ENCODE measurements around the gene RHOT2.

RHOT2 gene

DNA sequence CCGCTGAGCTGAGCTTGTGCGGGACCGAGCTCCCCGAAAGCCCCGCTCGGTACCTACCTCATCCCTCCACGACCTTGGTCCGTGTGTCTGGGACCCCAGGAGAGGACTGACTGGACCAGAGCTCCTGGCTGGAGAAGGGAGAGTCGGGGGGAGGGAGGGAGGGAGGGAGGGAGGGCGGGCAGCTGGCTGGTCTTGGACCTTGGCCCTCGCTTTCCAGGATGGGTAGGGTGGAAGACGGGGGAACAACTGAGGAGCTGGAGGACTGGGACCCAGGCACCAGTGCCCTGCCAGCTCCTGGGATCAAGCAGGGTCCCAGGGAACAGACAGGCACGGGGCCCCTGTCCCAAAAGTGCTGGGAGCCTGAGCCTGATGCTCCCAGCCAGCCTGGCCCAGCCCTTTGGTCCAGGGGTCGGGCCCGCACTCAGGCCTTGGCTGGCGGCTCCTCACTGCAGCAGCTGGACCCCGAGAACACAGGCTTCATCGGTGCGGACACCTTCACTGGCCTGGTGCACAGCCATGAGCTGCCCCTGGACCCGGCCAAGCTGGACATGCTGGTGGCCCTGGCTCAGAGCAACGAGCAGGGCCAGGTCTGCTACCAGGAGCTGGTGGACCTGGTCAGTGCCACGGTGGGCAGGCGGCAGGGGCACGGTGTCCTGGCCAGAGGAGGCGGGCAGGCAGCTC is 8.1 kb downstream of the RHOT2 start:
- H3K4me3 ChIP-seq (ENCODE audit: low read depth, low read length): no peak overlapping the region
- DNase-seq (ENCODE audit: low read depth): no peak
- TF ChIP-seq, protein P1, sequence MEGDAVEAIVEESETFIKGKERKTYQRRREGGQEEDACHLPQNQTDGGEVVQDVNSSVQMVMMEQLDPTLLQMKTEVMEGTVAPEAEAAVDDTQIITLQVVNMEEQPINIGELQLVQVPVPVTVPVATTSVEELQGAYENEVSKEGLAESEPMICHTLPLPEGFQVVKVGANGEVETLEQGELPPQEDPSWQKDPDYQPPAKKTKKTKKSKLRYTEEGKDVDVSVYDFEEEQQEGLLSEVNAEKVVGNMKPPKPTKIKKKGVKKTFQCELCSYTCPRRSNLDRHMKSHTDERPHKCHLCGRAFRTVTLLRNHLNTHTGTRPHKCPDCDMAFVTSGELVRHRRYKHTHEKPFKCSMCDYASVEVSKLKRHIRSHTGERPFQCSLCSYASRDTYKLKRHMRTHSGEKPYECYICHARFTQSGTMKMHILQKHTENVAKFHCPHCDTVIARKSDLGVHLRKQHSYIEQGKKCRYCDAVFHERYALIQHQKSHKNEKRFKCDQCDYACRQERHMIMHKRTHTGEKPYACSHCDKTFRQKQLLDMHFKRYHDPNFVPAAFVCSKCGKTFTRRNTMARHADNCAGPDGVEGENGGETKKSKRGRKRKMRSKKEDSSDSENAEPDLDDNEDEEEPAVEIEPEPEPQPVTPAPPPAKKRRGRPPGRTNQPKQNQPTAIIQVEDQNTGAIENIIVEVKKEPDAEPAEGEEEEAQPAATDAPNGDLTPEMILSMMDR (IDR thresholded peaks at IDR 0.05; ENCODE audit: insufficient read depth, low read depth, low read length, missing control alignments): no peak

DNA sequence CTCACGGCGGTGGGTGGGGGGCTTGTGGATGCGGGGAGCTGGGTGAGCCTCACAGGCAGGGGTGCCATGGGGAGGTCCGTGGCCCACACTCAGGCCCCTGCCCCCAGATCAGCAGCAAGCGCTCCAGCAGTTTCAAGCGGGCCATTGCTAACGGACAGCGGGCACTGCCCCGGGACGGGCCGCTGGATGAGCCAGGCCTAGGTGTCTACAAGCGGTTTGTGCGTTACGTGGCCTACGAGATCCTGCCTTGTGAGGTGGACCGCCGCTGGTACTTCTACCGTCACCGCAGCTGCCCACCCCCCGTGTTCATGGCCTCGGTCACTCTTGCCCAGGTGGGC is 8.6 kb downstream of the RHOT2 start:
- TF ChIP-seq, protein P1 (IDR thresholded peaks at IDR 0.05; ENCODE audit: insufficient read depth, low read depth, low read length, missing control alignments): no peak
- no peak for DNase-seq (ENCODE audit: low read depth)
- no peak overlapping the region for H3K4me3 ChIP-seq (ENCODE audit: low read depth, low read length)

GRCh38 chr16:676913-677312 is 9.0 kb downstream of the RHOT2 start:
- DNase-seq (ENCODE audit: low read depth): no peak
- TF ChIP-seq, protein P1 (IDR thresholded peaks at IDR 0.05; ENCODE audit: insufficient read depth, low read depth, low read length, missing control alignments): no peak
- no peak overlapping the region for H3K4me3 ChIP-seq (ENCODE audit: low read depth, low read length)

DNA sequence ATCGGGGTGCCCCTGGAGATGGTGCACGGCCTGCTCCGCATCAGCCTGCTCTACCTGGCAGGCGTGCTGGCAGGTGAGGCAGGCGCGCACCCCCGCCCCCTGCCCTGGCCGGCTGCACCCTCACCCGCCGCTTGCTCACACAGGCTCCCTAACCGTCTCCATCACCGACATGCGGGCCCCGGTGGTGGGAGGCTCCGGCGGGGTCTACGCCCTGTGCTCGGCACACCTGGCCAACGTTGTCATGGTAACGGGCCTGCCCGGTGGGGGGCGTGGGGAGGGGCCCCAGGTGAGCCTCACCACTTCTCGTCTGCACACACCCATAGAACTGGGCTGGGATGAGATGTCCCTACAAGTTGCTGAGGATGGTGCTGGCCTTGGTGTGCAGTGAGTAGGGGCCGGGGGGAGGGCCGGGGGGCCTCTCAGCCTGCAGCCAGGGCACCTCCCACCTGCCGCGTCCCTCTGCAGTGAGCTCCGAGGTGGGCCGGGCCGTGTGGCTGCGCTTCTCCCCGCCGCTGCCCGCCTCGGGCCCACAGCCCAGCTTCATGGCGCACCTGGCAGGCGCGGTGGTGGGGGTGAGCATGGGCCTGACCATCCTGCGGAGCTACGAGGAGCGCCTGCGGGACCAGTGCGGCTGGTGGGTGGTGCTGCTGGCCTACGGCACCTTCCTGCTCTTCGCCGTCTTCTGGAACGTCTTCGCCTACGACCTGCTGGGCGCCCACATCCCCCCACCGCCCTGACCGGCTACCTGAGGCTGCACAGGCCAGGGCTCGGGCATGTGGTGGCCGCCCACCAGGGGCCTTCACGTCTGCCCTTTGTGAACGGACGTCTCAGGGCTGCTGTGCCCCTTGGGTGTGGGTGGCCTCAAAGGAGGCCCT is 9.6 kb downstream of the RHOT2 start:
- H3K4me3 ChIP-seq (ENCODE audit: low read depth, low read length): no peak overlapping the region
- no peak for DNase-seq (ENCODE audit: low read depth)
- TF ChIP-seq, protein P1 (IDR thresholded peaks at IDR 0.05; ENCODE audit: insufficient read depth, low read depth, low read length, missing control alignments): no peak

DNA sequence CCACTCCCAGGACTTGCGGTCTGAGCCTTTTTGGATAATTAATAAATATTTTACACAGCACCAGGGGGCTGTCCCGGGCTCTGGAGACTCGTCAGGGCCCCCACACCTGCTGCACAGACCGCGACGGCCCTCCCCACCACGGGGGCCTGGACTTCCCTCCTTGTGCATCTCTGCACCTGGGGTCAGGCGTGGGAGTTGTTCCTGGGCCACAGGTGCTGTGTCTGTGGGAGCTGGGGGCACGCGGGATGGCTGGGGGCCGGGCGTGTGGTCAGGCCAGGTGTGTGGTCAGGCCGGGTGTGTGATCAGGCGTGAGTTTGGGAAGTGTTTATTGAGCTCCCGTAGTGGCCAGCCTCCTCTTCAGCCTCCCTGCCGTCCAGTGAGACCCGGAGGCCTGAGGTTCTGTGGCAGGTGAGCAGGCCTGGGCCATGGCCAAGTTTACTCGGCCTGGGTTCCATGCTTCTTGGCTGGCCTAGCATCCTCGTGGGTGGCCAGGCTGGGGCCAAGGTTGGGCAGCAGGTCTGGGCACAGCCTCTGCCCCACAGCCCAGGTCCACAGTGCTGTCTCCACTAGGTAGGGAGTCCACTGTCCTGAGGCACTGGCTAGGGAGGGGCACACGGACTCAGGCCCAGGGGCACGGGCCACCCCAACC is 10.4 kb downstream of the RHOT2 start:
- TF ChIP-seq, protein P1 (IDR thresholded peaks at IDR 0.05; ENCODE audit: insufficient read depth, low read depth, low read length, missing control alignments): no peak
- no peak overlapping the region for H3K4me3 ChIP-seq (ENCODE audit: low read depth, low read length)
- DNase-seq (ENCODE audit: low read depth): no peak

DNA sequence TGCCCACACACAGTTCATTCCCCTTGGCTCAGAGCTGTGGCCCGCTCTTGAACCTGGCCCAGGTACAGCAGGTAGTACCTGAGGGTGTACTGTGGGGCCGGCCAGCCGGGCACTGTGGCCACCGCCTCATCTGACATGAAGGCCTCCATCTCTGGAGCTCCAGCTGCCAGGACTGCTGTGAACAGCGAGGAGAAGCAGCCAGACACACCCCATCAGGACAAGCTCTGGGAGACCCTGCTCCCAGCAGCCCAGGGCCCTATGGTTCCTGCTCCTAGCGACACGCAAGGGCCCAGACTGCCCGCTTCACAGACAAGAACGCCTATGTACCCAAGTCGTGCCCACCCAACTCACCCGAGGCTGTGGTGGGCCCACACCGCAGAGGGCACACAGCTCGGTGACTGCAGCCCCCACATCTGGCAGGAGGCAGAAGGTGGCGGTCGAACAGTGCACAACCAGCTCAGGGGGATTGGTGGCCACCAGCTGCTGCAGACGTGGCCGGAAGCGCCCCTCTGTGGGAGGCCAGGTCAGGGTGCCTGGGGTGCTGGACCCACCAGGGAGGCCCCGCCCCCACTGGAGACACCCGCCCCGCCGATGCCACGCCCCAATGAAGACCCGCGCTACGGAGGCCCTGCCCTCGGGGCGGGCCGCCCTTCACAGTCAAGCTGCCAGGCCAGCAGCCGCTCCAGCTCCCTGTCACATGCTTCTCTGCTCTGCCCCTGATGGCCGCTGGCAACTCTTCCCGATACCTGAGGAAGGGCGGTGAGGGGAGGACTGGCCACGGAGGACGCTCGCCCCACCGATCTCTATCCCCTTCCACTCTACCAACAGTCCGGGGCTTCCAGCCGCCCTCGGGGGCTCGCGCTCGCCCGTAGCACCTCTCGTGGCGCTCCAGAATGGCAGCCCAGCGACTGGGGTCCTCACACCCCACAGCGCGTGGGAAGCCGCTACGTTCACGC is 11.2 kb downstream of the RHOT2 start:
- DNase-seq (ENCODE audit: low read depth): peak; percentile 66
- peak overlapping the region; percentile 62 for H3K4me3 ChIP-seq (ENCODE audit: low read depth, low read length)
- TF ChIP-seq, protein P1 (IDR thresholded peaks at IDR 0.05; ENCODE audit: insufficient read depth, low read depth, low read length, missing control alignments): no peak
